Calu3 (cell line): Measurements from ENCODE around the gene AKAP13. TPM values are rescaled to one million over a fixed set of nuclear protein-coding genes. Genes with fewer than 3 reads are reported as not detected.

Source experiments
- BruUV-seq: library from RNA; stranded (reverse); fragments of 400-500 nt; replicated peaks from 2 replicates; lab custom pipeline; 2021; lab: Mats Ljungman, UMichigan
- CTCF ChIA-PET: fragments of 300-600 bp; sonication (Branson Sonifier 250); formaldehyde crosslinking; loops from one replicate; lab custom pipeline; 2022; ENCODE audit warnings: antibody characterized with exemption; lab: Charles Lee
- DNase-seq: peaks from one replicate; pipeline ENCODE4 v3.0.0; 2022
- H3K27ac Mint-ChIP-seq: one replicate; pipeline ENCODE4 v1.8.0; 2022; ENCODE audit warnings: mixed read lengths; ENCODE audit not compliant: unreplicated experiment
- H3K27me3 Mint-ChIP-seq: one replicate; pipeline ENCODE4 v1.8.0; 2022; ENCODE audit warnings: mixed read lengths; ENCODE audit not compliant: unreplicated experiment
- H3K36me3 Mint-ChIP-seq: one replicate; pipeline ENCODE4 v1.8.0; 2022; ENCODE audit warnings: mild to moderate bottlenecking, moderate library complexity, mixed read lengths; ENCODE audit not compliant: insufficient read depth, unreplicated experiment
- H3K4me1 Mint-ChIP-seq: one replicate; pipeline ENCODE4 v1.8.0; 2022; ENCODE audit warnings: mild to moderate bottlenecking, low read depth, mixed read lengths; ENCODE audit not compliant: unreplicated experiment
- H3K4me3 Mint-ChIP-seq: one replicate; pipeline ENCODE4 v1.8.0; 2022; ENCODE audit warnings: mild to moderate bottlenecking, low read depth, moderate library complexity, mixed read lengths; ENCODE audit not compliant: unreplicated experiment
- H3K9me3 Mint-ChIP-seq: one replicate; pipeline ENCODE4 v1.8.0; 2022; ENCODE audit warnings: low read depth, mixed read lengths; ENCODE audit not compliant: unreplicated experiment
- intact Hi-C: fragments of 100-400 bp; cut with micrococcal nuclease; formaldehyde crosslinking; loops from one replicate; pipeline ENCODE4 v1.10.0; 2022; ENCODE audit not compliant: unreplicated experiment
- total RNA-seq: library from RNA; stranded (reverse); gene quantifications from 2 replicates; pipeline ENCODE4 v1.2.3, GENCODE V29; 2022
- TF ChIP-seq, protein P1 (sequence below): fragments of 200-600 bp; IDR thresholded peaks from one replicate; pipeline ENCODE4 v1.8.0; 2022; ENCODE audit warnings: antibody characterized with exemption; ENCODE audit not compliant: unreplicated experiment

AKAP13 gene
- total RNA-seq, 1 experiment from 2014 or later = 145 TPM

GRCh38 chr15:85761635-85762034 is 381.2 kb downstream of the AKAP13 start:
- no peaks in the 10 kb centered on the region for H3K9me3 Mint-ChIP-seq
- H3K36me3 Mint-ChIP-seq = peaks cover 26% of the 10 kb centered on the region
- intact Hi-C loops = no loop called here
- BruUV-seq = no TSS peak
- CTCF ChIA-PET = interaction anchor here (0.6 kb wide), 1 partner anchor 80 kb away, joined by 3 read pairs; no protein-coding TSS in a partner anchor
- H3K27ac Mint-ChIP-seq = no peak overlapping the region
- no peak overlapping the region for H3K4me3 Mint-ChIP-seq
- DNase-seq = no peak
- H3K4me1 Mint-ChIP-seq = no peaks in the 10 kb centered on the region
- TF ChIP-seq, protein P1, sequence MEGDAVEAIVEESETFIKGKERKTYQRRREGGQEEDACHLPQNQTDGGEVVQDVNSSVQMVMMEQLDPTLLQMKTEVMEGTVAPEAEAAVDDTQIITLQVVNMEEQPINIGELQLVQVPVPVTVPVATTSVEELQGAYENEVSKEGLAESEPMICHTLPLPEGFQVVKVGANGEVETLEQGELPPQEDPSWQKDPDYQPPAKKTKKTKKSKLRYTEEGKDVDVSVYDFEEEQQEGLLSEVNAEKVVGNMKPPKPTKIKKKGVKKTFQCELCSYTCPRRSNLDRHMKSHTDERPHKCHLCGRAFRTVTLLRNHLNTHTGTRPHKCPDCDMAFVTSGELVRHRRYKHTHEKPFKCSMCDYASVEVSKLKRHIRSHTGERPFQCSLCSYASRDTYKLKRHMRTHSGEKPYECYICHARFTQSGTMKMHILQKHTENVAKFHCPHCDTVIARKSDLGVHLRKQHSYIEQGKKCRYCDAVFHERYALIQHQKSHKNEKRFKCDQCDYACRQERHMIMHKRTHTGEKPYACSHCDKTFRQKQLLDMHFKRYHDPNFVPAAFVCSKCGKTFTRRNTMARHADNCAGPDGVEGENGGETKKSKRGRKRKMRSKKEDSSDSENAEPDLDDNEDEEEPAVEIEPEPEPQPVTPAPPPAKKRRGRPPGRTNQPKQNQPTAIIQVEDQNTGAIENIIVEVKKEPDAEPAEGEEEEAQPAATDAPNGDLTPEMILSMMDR = no peak
- H3K27me3 Mint-ChIP-seq = no peaks in the 10 kb centered on the region

DNA sequence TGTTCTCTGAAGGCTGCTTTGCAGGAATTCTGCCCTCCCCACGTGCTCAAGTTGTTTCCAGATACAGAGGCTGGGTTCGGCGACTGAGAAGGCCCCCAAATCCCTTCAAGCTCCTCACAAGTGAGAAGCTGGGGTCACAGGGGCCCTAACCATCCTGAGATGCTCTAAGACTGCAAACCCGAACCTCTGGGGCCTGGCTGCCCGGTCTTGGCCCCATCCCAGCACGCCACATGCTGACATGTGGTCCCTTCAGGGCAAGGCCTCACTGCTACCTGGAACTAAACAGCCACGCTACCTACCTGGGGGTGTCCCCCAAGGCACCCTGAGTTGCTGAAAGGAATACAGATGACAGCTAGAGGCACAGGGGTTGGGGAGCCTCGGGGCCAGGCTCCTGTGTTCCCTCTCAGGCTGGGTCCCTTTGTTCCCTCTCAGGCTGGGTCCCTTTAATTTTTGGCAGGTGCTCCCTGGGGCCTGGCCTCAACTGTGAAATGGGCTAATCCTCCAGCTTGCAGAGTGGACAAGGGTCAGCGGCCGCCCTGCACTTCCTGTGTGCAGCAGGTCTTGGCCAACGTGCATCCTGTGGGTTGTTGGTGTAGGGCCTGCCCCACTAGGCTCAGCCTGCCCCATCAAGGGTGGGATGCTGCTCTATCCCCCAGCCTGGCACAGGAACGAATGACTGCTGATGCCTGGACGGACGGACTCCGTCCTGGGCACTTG is 381.8 kb downstream of the AKAP13 start:
- H3K27ac Mint-ChIP-seq = no peak overlapping the region

GRCh38 chr15:85762756-85763127 is 382.3 kb downstream of the AKAP13 start:
- DNase-seq = no peak
- Mint-ChIP-seq H3K27me3 (no peaks in the 10 kb centered on the region), H3K27ac (no peak overlapping the region), H3K9me3 (no peaks in the 10 kb centered on the region), H3K4me3 (no peak overlapping the region), H3K4me1 (no peaks in the 10 kb centered on the region), H3K36me3 (peaks cover 24% of the 10 kb centered on the region)
- intact Hi-C loops = no loop called here
- CTCF ChIA-PET = interaction anchor here (0.6 to 1.6 kb wide), 2 partner anchors 26 to 55 kb away, joined by 3 read pairs; no protein-coding TSS in a partner anchor
- BruUV-seq = no TSS peak
- TF ChIP-seq, protein P1 = no peak

More for the DNA sequence above, 381.8 kb downstream of the AKAP13 start:
- CTCF ChIA-PET = interaction anchor here (1.6 kb wide), 1 partner anchor 27 kb away, joined by 3 read pairs; no protein-coding TSS in a partner anchor
- no peaks in the 10 kb centered on the region for H3K9me3 Mint-ChIP-seq
- TF ChIP-seq, protein P1 = no peak
- no peaks in the 10 kb centered on the region for H3K4me1 Mint-ChIP-seq
- DNase-seq = no peak
- H3K27me3 Mint-ChIP-seq = no peaks in the 10 kb centered on the region
- intact Hi-C loops = no loop called here
- H3K36me3 Mint-ChIP-seq = peaks cover 27% of the 10 kb centered on the region
- no peak overlapping the region for H3K4me3 Mint-ChIP-seq
- no TSS peak for BruUV-seq

GRCh38 chr15:85763157-85763556 is 382.8 kb downstream of the AKAP13 start:
- no TSS peak for BruUV-seq
- no peak overlapping the region for H3K4me3 Mint-ChIP-seq
- TF ChIP-seq, protein P1 = no peak
- H3K9me3 Mint-ChIP-seq = no peaks in the 10 kb centered on the region
- DNase-seq = no peak
- no peaks in the 10 kb centered on the region for H3K27me3 Mint-ChIP-seq
- CTCF ChIA-PET = interaction anchor here (0.6 to 1.6 kb wide), 3 partner anchors 26 to 60 kb away, joined by 3 to 5 read pairs (median 3); no protein-coding TSS in a partner anchor
- H3K36me3 Mint-ChIP-seq = peaks cover 20% of the 10 kb centered on the region
- intact Hi-C loops = no loop called here
- no peak overlapping the region for H3K27ac Mint-ChIP-seq
- H3K4me1 Mint-ChIP-seq = no peaks in the 10 kb centered on the region
